ENCODE results near the gene NAA35.
A peak's percentile ranks its signal among the peaks of the same experiment; 100 is the strongest.
"Not testable (repeated sequence)": the region's sequence is repeated elsewhere in the genome, so short reads cannot be mapped to it uniquely, and the experiment has no call there.

Gene NAA35

DNA sequence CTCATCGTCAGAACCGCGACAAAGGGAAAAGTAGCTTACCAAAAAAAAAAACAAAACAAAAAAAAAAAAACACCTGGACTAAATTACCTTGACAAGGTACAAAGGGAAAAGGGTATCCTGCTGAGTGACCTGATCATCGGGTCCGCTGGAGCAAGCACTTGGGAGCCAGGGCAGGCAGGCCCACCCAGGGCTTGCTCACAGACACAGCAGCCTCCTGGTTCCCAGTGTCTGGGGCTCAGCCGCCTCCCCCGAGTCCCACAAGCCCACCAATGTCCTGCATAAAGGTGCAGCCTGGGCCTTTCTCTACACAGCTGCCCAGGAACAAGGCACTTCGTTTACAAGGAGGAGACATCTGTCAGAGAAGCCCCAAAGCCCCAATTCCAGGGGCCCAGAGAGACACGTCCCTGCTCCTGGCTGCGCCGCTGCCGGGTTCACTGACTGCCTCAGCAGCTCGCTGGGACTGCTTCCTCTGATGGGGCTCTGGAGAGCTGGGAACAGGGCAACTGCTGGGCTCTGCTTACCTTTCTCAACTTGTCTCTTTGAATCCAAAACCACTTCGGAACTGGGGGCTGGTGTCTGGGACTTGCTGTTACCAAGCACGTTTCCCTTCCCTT, 95.0 kb downstream of the NAA35 start:
- peak; percentile 40 for DNase-seq

DNA sequence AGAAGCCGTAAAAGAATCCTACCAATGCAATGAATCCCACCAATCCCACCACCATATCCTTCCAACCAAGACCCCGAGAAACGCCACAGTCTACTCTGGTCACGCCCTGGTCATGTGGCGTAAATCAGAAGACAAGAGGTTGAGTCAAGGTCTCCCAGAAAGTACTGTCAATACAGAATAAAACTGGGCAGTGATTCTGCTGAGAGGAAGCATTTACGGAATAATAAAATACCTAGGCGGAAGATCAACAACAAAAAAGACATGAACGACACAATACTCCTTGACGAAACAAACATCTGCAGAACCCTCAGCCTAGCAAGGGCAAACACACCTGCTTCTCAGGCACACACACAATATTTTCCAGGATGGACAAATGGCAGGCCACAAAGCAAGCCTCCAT, 95.6 kb downstream of the NAA35 start:
- DNase-seq = no peak

DNA sequence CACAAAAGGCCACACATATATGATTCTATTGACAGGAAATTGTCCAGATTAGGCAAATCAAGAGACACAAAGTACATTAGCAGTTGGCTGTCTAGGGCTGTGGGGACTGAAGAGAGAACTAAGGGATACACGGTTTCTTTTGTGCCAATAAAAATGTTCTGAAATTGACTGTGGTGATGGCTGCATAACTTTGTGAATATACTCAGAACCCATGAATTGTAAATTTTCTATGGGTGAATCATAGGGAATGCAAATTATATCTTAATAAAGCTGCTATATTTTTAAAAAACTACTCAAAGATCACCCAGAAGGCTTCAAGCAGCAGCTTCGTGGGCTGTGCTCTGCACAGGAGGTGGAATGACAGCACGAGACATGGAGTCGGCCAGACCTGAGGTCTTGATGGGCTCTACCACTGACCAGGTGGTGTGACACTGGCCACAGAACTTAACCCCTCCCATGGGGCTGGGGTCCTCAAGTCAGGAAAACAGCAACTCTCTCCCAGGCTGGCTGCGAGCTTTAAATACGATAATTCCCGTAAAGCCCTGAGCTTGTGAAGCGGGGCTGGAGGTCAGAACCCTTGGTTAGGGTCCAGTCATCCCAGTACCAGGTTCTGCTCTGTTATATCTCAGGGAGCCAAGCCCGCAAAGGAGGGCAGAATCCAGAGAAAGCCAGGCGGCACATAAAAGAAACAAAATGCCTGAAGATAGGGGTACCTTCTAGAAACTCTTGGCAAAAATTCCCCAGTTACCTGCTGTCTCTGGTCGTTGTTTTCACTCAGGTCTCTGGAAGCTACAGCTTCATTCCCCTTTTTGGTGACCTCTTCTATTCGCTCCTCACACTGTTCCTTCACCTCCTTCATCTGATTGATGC, 99.3 kb downstream of the NAA35 start:
- DNase-seq = no peak

DNA sequence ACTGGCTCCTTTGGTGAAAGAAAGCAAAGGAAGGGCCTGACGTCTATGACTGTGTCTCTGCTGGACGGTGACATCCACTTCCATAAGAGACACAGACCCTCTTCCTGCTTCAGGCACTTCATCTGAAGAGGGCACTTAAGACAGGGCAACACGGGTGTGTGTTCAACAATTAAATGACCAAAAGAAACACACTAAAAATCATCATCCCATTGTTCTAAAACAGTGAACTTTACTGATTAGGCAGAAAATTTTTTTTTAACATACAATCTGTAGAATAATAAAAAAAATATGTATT, 99.9 kb downstream of the NAA35 start:
- DNase-seq = no peak

DNA sequence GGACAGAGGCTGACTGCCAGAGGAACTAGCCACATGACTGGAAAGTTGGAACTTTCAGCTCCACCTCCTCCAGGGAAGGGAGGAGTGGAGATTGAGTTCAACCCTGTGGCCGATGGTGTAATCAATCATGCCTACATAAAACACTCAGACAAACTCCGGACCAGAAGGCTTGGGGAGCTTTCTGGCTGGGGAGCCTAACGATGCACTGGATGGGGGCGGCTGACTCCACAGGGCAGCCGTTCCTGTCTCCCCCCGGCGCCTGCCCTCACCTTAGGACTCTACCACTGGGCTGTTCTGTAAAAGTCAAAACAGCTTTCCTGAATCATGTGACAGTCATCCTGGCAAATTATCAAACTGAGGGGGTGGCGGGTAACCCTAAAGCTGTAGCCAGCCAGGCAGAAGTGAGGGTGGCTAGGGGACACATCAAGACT, 100.4 kb downstream of the NAA35 start:
- DNase-seq = no peak

DNA sequence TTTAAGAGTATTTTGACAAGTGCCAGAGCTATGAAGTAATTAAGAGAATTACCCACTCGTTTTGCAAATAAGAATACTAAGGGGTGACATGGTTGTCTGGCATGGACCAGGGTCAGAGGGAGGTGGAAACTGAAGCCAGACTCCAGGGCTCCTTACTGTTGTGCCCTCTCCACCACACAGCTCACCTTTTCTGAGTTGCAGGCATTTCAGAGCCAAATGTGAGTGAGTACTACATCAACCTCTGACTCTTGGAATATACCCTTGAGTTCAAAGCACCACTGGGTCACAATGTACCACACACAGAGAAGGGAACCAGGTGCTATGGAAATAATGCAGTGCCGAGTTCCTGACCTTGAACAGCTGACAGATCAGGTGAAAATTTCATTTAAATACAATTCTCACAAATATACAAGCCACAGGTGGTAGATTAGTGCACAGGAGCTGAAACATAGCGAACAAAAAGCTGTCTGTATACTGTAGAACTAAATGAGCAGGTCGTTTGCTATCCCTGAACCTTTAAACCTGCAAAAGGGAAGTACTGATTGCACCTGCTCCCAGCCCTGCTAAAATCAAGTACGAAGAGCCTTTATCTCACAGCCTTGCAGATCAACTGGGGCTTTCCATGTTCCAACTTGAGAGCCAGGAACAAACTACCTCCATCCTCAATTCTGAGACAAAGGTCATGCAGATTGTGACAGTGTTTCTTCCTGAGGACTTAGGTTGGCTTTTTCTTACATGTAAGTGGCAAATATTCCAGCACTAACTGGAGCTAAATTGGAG, 101.4 kb downstream of the NAA35 start:
- DNase-seq = no peak

DNA sequence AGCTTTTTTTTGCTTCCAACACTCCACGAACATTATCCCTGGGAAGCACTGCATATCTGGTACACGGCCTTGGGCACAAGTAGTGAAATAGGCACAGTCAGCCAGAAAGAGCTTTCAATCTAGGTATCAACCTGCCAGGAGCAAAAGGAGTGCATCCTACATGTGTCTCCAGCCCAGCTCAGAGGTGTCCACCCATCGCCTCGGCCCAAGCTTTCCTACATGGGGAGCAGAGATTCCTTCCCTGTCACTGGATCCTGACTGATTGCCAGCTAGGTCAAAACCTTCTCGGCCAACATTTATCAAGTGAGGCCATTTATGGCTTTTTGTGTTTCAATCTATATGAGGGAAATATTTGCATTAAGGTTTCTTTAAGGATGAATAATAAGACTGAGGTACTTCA, 102.6 kb downstream of the NAA35 start:
- DNase-seq = no peak

DNA sequence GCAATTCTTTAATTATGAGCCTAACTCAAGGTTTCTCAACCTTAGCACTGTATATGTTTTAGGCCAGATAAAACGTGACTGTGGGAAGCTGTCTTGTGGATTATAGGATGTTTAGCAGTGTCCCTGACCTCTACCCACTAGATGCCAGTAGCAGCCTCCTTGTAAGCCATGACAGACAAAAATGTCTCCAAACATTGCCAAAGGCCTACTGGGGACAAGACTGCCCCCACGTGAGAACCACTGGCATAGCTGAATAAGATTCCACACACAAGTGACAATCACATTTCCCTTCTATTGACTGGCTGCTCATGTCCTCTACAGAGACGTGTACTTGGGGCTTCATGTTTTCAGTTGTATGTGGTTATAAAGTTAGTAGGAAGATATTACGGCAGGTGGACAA, 103.1 kb downstream of the NAA35 start:
- peak; percentile 22 for DNase-seq

DNA sequence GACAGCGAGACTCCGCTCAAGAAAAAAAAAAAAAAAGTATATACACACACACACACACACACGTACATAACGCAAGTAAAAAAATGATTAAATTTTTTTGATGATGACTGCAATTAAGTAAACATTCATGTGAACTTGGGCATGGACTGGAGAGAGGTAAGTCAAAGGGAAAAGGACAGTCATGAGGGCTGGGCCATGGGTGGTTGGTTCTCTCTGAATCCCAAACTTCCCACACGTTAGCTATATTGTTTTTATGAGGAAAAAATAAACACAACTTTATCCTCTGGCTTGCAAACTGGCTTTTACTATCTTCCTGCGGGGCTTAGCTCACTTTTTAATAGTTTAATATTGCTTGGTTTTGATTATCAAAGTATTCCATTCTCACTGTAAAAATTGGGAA, 104.7 kb downstream of the NAA35 start:
- DNase-seq = no peak

DNA sequence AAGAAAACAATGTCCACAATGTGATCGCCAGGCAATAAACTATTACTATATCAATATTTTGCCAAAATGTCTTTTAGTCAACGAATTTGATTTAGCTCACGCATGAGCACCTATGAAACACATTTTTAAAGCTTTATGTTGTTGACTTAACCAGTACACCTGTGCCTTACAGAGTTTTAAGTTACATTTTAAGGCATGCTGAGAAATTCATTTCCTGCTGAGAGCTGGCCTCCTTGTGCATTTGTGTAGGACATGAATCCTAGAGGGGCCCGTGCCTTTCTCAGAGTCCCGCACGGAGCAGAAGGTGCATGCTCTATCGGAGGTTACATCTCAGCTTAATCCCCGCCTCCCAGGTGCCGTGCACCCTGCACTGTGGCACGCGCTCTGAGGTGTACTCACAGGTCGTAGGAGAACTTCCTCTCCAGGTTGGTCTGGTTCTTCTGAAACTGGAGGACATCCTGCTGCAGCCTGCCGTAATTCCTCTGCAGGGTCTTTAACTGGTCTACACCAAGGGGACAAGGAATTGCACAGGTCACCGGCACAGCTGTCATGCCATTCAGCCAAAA, 105.2 kb downstream of the NAA35 start:
- DNase-seq = no peak

DNA sequence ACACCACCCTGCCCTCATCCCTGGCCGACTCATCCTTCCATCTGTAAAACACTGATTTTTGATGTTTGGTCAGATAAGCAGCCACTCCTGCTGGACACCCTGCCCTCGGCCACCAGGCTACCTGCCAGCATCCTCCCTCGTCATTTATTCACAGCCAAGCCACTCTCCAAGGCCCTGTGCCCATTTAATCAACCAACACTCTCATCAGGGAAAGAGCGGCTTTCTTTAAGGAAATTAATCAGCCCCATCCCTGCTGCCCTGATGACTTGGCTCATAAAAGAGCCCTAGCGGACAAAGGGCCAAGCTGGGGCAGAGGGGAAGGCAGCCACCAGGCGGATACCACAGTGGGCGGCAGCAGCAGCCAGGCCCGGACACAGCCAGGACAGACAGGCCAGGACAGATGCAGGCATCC, 106.0 kb downstream of the NAA35 start:
- DNase-seq = no peak

DNA sequence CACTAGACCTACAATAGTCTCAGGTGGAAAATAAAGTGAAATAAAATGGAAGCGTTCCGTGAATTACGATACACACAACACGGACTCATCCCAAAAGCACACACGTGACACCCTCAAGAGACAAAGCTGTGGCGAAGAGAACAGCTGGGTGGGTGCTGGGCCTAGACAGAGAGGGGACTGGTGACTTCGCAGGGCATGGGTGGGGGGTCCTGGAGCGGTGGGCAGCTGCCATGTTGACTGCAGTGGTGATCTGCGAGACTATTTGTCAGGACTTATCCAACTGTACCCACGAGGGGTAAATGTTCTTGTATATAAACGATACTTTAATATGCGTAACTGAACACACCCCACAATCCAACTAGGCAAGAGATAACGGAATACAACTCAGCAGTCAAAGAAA, 106.4 kb downstream of the NAA35 start:
- DNase-seq = no peak

DNA sequence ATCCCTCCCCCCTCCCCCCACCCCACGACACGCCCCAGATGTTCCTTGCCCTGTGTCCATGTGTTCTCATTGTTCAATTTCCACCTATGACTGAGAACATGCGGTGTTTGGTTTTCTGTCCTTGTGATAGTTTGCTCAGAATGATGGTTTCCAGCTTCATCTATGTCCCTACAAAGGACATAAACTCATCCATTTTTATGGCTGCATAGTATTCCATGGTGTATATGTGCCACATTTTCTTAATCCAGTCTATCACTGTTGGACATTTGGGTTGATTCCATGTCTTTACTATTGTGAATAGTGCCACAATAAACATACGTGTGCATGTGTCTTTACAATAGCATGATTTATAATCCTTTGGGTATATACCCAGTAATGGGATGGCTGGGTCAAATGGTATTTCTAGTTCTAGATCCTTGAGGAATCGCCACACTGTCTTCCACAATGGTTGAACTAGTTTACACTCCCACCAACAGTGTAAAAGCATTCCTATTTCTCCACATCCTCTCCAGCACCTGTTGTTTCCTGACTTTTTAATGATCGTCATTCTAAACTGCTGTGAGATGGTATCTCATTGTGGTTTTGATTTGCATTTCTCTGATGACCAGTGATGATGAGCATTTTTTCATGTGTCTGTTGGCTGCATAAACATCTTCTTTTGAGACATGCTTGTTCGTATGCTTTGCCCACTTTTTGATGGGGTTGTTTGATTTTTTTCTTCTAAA, 107.2 kb downstream of the NAA35 start:
- DNase-seq = not testable (repeated sequence)

DNA sequence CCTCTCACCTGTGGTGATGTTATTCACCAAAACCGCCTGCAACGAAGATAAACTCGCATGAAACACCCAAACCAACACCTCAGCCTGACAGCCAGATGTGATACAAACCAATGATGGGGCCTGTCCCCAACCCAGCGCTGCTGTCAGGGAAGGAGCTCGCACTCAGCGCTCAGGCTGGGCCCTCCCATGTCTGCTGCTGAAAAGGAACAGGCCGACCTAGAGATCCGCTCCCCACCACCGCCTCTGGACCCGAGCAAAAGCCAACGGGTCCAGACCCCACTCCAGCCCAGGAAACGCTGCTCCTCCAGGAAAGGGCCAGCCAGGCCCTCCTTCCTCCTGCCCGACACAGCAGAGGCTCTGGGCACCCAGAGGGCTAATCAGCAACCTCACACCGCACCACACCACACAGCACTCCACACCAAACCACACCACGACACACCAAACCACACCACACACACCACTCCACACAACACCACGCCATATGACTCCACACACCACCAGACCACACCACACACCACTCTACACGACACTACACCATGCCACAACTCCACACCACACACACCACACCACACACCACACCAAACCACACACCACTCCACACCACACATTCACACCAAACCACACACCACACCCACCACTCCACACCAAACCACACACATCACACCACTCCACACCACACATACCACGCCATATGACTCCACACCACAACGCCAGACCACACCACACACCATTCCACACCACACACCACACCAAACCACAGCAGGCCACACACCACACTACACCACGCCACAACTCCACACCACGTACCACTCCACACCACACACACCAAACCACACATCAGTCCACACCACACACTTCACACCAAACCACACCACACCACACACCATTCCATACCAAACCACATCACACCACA, 111.9 kb downstream of the NAA35 start:
- no peak for DNase-seq

DNA sequence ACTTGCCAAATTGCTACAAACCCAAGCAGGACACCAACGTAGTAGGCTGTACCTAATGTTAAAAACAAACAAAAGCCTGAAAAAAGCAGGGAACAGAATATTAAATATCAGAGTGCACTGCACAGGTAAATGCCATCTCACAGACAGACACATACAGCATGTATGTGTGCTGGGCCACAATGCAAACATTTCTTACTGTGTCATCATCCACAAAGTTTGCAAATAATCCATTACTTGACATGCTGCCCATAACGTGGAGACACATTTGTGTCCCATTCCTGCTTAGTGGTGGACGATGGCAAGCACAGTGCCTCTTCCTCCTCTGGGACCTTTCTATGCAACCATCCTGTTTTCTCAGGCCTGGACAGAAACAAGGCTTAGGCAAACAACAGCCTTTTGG, 113.7 kb downstream of the NAA35 start:
- DNase-seq = no peak

DNA sequence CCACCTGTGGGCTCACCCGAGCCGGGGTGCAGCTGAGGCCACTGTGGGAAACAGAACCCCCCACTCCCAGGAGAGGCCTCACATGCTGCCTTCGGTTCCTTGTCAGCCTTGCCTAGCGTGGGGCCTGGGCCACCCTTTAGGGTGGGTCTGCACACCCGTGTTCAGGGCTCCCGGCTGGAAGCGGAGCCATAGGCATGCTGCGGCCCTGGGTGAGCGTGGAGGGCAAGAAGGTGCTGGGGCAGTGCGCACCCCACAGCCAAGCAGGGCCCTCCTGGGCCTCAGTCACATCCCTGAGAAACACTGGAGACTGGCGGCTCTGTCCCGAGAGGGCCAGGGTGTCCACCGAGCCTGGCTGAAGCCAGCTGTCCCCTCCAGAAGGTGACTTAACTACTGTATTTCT, 116.5 kb downstream of the NAA35 start:
- DNase-seq = no peak

DNA sequence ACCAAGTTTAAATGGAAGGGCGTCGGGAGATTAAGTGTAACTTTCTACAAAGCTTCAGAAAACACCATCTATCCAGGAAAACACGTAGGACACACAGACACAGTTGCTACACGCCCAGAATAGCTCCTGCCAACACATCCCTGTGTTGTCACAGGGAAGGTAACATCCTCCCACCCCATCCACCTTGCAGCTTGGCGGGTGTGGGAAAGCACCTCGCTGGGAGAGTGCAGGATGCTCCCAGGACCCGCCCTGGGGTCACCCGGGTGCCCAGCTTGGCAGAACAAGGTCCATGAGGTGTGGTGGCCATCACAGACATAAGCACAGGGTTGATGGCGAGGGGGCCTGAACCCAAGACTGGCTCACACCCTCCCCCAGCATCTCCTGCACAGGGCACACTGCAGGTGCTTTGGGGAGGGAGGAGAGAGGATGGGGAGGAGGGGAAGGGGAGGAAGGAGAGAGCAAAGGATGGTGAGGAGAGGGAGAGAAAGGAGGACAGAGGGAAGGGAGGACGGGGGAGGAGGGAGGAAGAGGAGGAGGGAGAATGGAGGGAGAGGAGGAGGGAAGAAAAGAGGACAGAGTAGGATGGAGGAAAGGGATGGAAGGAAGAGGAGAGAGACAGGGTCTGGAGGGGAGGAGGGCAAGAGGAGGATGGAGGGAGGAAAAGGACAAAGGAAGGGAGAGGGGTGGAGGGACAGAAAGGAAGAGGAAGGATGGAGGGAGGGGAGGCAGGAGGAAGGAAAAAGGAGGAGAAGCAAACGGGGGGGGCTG, 121.2 kb downstream of the NAA35 start:
- DNase-seq = no peak

DNA sequence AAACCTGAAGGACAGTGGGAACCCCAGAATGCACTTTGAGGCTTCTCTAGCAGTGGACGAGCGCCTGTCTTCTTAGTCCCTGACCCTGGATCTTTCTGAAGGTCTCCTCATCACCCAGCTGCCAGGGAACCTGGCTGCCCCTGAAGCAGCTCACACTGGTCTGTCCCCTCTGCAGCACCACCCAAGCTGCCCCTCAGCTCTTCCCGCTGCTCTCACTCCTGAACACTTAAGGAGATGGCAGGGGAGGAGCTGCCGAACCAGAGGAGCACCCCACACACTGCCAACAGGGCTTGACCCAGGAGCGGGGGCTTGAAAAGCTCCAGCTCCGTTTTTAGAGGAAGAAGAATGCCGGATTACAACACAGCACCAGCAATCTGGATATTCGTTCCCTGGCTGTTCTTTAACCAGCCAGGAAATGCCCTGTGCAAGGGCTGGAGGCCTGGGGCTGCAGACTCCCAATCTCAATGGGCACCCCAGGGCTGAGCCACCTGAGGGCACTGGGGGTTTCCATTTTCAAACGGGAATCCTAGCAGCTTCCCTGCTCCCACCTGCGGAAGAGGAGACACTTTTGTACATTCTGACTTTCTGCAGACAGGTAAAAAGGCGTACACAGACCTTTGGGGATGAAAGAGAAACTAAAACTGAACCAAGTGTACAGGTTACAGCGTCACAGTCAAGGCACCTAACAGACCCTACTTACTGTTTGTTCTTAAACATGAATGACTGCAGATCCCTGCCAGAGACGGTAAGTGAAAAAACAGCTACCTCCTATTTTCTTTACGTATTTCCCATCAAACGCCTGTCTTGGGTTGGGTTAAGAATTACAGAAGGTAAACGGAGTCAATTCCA, 122.1 kb downstream of the NAA35 start:
- no peak for DNase-seq

DNA sequence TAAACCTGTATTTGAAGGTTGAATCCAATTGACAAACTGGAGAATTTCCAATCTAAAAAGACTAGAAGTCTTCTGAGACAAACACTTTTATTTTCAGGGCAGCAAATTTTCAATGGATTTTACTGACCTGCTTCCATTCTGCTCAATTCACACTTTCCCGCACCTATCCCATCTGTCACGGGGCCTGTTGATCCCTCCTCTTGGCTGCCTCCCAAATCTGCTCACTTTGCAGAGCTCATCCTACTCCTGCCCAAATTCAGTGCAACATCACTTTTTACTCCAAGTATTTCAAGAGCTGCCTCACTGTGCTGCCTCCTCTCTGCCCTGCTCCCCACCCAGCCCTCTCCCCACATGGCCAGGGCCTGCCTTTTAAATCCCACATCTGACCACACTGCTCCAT, 123.3 kb downstream of the NAA35 start:
- no peak for DNase-seq

DNA sequence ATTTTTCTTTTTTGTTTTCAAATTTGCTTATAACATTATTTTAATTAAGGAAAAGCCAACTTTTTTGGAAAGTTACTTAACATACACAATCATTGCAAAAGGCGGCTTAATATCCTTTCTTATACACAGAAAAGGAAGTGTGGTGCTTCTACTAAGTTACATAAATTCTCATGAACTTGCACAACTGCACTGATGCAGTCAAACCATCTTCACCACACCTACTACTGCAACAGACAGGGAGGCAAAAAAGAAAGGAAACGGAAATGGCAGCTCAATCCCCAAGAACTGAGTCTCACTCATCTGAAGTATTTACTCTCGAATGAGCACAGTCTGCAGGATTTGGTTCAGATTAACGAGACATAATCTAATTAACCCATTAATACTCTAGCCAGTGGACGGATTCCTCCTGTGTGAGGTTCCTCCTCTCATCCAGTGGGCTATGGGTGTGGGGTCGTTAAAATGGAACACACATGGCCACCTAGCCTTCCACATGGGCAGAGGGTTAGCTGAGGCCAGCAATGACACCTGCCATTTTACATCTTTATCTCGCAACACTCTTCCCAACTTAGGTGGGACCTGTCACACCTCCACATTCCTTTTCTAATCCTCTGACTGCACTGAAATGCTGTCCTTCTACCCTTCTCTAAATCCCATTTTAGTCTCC, 128.4 kb downstream of the NAA35 start:
- no peak for DNase-seq
